ENCODE data around the gene NXN.

The NXN gene

GRCh38 chr17:903691-904481, 75.7 kb downstream of the NXN start:
- no peaks in the 10 kb centered on the region for H3K36me3 ChIP-seq (ENCODE audit: control insufficient read depth, insufficient read depth, low read length)
- H3K9me3 ChIP-seq (ENCODE audit: control insufficient read depth, low read length): no peaks in the 10 kb centered on the region
- H3K4me3 ChIP-seq (ENCODE audit: insufficient read depth, low read depth, low read length): no peak overlapping the region
- H3K27me3 ChIP-seq (ENCODE audit: control insufficient read depth, insufficient read depth, low read length, poor library complexity, severe bottlenecking): no peaks in the 10 kb centered on the region
- peaks cover 5% of the 10 kb centered on the region for H3K4me1 ChIP-seq (ENCODE audit: control insufficient read depth, insufficient read depth, low read length)
- no peak overlapping the region for H3K27ac ChIP-seq (ENCODE audit: insufficient read depth, low read depth, low read length, poor library complexity, severe bottlenecking)
- WGBS, 2 experiments: 92 to 94% methylated on average over 34 of the region's 34 CpGs

GRCh38 chr17:902463-902862, 77.1 kb downstream of the NXN start:
- H3K4me3 ChIP-seq (ENCODE audit: insufficient read depth, low read depth, low read length): no peak overlapping the region
- 85% methylated on average over 8 of the region's 8 CpGs for WGBS, 2 experiments
- H3K27ac ChIP-seq (ENCODE audit: insufficient read depth, low read depth, low read length, poor library complexity, severe bottlenecking): no peak overlapping the region

GRCh38 chr17:901964-902363, 77.6 kb downstream of the NXN start:
- H3K36me3 ChIP-seq (ENCODE audit: control insufficient read depth, insufficient read depth, low read length): no peaks in the 10 kb centered on the region
- 95% methylated on average over 21 of the region's 21 CpGs for WGBS, 2 experiments
- H3K4me3 ChIP-seq (ENCODE audit: insufficient read depth, low read depth, low read length): no peak overlapping the region
- no peak overlapping the region for H3K27ac ChIP-seq (ENCODE audit: insufficient read depth, low read depth, low read length, poor library complexity, severe bottlenecking)
- H3K27me3 ChIP-seq (ENCODE audit: control insufficient read depth, insufficient read depth, low read length, poor library complexity, severe bottlenecking): no peaks in the 10 kb centered on the region
- H3K9me3 ChIP-seq (ENCODE audit: control insufficient read depth, low read length): no peaks in the 10 kb centered on the region
- H3K4me1 ChIP-seq (ENCODE audit: control insufficient read depth, insufficient read depth, low read length): peaks cover 10% of the 10 kb centered on the region

More at GRCh38 chr17:902463-902862, 77.1 kb downstream of the NXN start:
- Histone ChIP-seq H3K4me1 (ENCODE audit: control insufficient read depth, insufficient read depth, low read length) (peaks cover 5% of the 10 kb centered on the region), H3K36me3 (ENCODE audit: control insufficient read depth, insufficient read depth, low read length) (no peaks in the 10 kb centered on the region), H3K27me3 (ENCODE audit: control insufficient read depth, insufficient read depth, low read length, poor library complexity, severe bottlenecking) (no peaks in the 10 kb centered on the region), H3K9me3 (ENCODE audit: control insufficient read depth, low read length) (no peaks in the 10 kb centered on the region)

GRCh38 chr17:901191-901950, 78.2 kb downstream of the NXN start:
- Histone ChIP-seq H3K4me1 (ENCODE audit: control insufficient read depth, insufficient read depth, low read length) (peaks cover 14% of the 10 kb centered on the region), H3K9me3 (ENCODE audit: control insufficient read depth, low read length) (no peaks in the 10 kb centered on the region), H3K27ac (ENCODE audit: insufficient read depth, low read depth, low read length, poor library complexity, severe bottlenecking) (no peak overlapping the region), H3K27me3 (ENCODE audit: control insufficient read depth, insufficient read depth, low read length, poor library complexity, severe bottlenecking) (no peaks in the 10 kb centered on the region), H3K4me3 (ENCODE audit: insufficient read depth, low read depth, low read length) (no peak overlapping the region), H3K36me3 (ENCODE audit: control insufficient read depth, insufficient read depth, low read length) (no peaks in the 10 kb centered on the region)
- 89% methylated on average over 18 of the region's 18 CpGs for WGBS, 2 experiments

GRCh38 chr17:900336-900934, 79.1 kb downstream of the NXN start:
- H3K27me3 ChIP-seq (ENCODE audit: control insufficient read depth, insufficient read depth, low read length, poor library complexity, severe bottlenecking): no peaks in the 10 kb centered on the region
- peaks cover 14% of the 10 kb centered on the region for H3K4me1 ChIP-seq (ENCODE audit: control insufficient read depth, insufficient read depth, low read length)
- H3K4me3 ChIP-seq (ENCODE audit: insufficient read depth, low read depth, low read length): no peak overlapping the region
- H3K9me3 ChIP-seq (ENCODE audit: control insufficient read depth, low read length): no peaks in the 10 kb centered on the region
- 76 to 79% methylated on average over 5 of the region's 5 CpGs for WGBS, 2 experiments
- H3K27ac ChIP-seq (ENCODE audit: insufficient read depth, low read depth, low read length, poor library complexity, severe bottlenecking): no peak overlapping the region
- H3K36me3 ChIP-seq (ENCODE audit: control insufficient read depth, insufficient read depth, low read length): no peaks in the 10 kb centered on the region

GRCh38 chr17:897970-898619, 81.5 kb downstream of the NXN start:
- no peaks in the 10 kb centered on the region for H3K27me3 ChIP-seq (ENCODE audit: control insufficient read depth, insufficient read depth, low read length, poor library complexity, severe bottlenecking)
- no peaks in the 10 kb centered on the region for H3K36me3 ChIP-seq (ENCODE audit: control insufficient read depth, insufficient read depth, low read length)
- WGBS, 2 experiments: 69 to 78% methylated on average over 10 of the region's 10 CpGs
- no peaks in the 10 kb centered on the region for H3K9me3 ChIP-seq (ENCODE audit: control insufficient read depth, low read length)
- H3K27ac ChIP-seq (ENCODE audit: insufficient read depth, low read depth, low read length, poor library complexity, severe bottlenecking): no peak overlapping the region
- H3K4me1 ChIP-seq (ENCODE audit: control insufficient read depth, insufficient read depth, low read length): peaks cover 14% of the 10 kb centered on the region
- no peak overlapping the region for H3K4me3 ChIP-seq (ENCODE audit: insufficient read depth, low read depth, low read length)

- H3K36me3 ChIP-seq (ENCODE audit: control insufficient read depth, insufficient read depth, low read length): no peaks in the 10 kb centered on the region
- H3K4me3 ChIP-seq (ENCODE audit: insufficient read depth, low read depth, low read length): no peak overlapping the region
- H3K27ac ChIP-seq (ENCODE audit: insufficient read depth, low read depth, low read length, poor library complexity, severe bottlenecking): peak overlapping the region; percentile 66
- no peaks in the 10 kb centered on the region for H3K27me3 ChIP-seq (ENCODE audit: control insufficient read depth, insufficient read depth, low read length, poor library complexity, severe bottlenecking)
- H3K4me1 ChIP-seq (ENCODE audit: control insufficient read depth, insufficient read depth, low read length): peaks cover 14% of the 10 kb centered on the region
- no peaks in the 10 kb centered on the region for H3K9me3 ChIP-seq (ENCODE audit: control insufficient read depth, low read length)
- 87 to 89% methylated on average over 29 of the region's 29 CpGs for WGBS, 2 experiments
These were observed 82.5 kb downstream of the NXN start for GRCh38 chr17:896953-897661.

GRCh38 chr17:896454-896853, 83.1 kb downstream of the NXN start:
- Histone ChIP-seq H3K36me3 (ENCODE audit: control insufficient read depth, insufficient read depth, low read length) (no peaks in the 10 kb centered on the region), H3K4me3 (ENCODE audit: insufficient read depth, low read depth, low read length) (no peak overlapping the region), H3K27me3 (ENCODE audit: control insufficient read depth, insufficient read depth, low read length, poor library complexity, severe bottlenecking) (no peaks in the 10 kb centered on the region), H3K4me1 (ENCODE audit: control insufficient read depth, insufficient read depth, low read length) (peaks cover 12% of the 10 kb centered on the region), H3K9me3 (ENCODE audit: control insufficient read depth, low read length) (no peaks in the 10 kb centered on the region), H3K27ac (ENCODE audit: insufficient read depth, low read depth, low read length, poor library complexity, severe bottlenecking) (no peak overlapping the region)
- WGBS, 2 experiments: 94 to 95% methylated on average over 13 of the region's 14 CpGs

- Histone ChIP-seq H3K27me3 (ENCODE audit: control insufficient read depth, insufficient read depth, low read length, poor library complexity, severe bottlenecking) (no peaks in the 10 kb centered on the region), H3K4me1 (ENCODE audit: control insufficient read depth, insufficient read depth, low read length) (peaks cover 12% of the 10 kb centered on the region), H3K27ac (ENCODE audit: insufficient read depth, low read depth, low read length, poor library complexity, severe bottlenecking) (no peak overlapping the region), H3K9me3 (ENCODE audit: control insufficient read depth, low read length) (no peaks in the 10 kb centered on the region), H3K36me3 (ENCODE audit: control insufficient read depth, insufficient read depth, low read length) (no peaks in the 10 kb centered on the region), H3K4me3 (ENCODE audit: insufficient read depth, low read depth, low read length) (no peak overlapping the region)
- 93 to 94% methylated on average over 8 of the region's 8 CpGs for WGBS, 2 experiments
These were observed 86.6 kb downstream of the NXN start for GRCh38 chr17:892958-893357.

Measured in ectodermal cell (in vitro differentiated cells).